Measurements from ENCODE around the gene KLHL24.
A peak's percentile ranks its signal among the peaks of the same experiment; 100 is the strongest.
"Not testable (repeated sequence)": the region's sequence is repeated elsewhere in the genome, so short reads cannot be mapped to it uniquely, and the experiment has no call there.

The KLHL24 gene

GRCh38 chr3:183698318-183698751, 62.9 kb downstream of the KLHL24 start:
- Histone ChIP-seq H3K4me1 (ENCODE audit: control insufficient read depth, low read depth, low read length) (peaks cover 3% of the 10 kb centered on the region), H3K9ac (ENCODE audit: low read length) (peak overlapping the region; percentile 74), H2BK15ac (replicated peaks; ENCODE audit: low read depth) (no peak overlapping the region), H3K4me3 (ENCODE audit: low read length) (peak overlapping the region; percentile 26), H3K18ac (ENCODE audit: low read length) (peak overlapping the region; percentile 99), H3K27ac (ENCODE audit: low read depth, low read length) (peak overlapping the region; percentile 47), H2AK5ac (ENCODE audit: low read length) (no peak overlapping the region), H3K79me1 (ENCODE audit: low read length) (peaks cover 3% of the 10 kb centered on the region), H3K4me2 (ENCODE audit: low read length) (peak overlapping the region; percentile 85), H2BK5ac (ENCODE audit: low read length) (no peak overlapping the region), H3K56ac (ENCODE audit: low read length) (peak overlapping the region; percentile 85), H3K79me2 (ENCODE audit: control insufficient read depth, insufficient read depth, low read length) (peaks cover 50% of the 10 kb centered on the region), H2BK120ac (ENCODE audit: low read depth, low read length) (peak overlapping the region; percentile 68), H4K8ac (ENCODE audit: low read depth, low read length) (no peak overlapping the region), H3K36me3 (ENCODE audit: control insufficient read depth, insufficient read depth, low read length) (no peaks in the 10 kb centered on the region), H3K4ac (ENCODE audit: low read depth, low read length) (peak overlapping the region; percentile 86), H3K27me3 (ENCODE audit: insufficient read depth, low read length, poor library complexity) (no peaks in the 10 kb centered on the region), H4K5ac (ENCODE audit: low read length) (no peak overlapping the region), H3K23ac (ENCODE audit: low read length) (no peak overlapping the region)
- DNase-seq = peak; percentile 57
- no CpG with 5 or more reads among the region's 13 CpGs for WGBS (ENCODE audit: extremely low coverage, insufficient coverage, low lambda C conversion rate)

GRCh38 chr3:183698756-183699155, 63.3 kb downstream of the KLHL24 start:
- H3K79me1 ChIP-seq (ENCODE audit: low read length) = peaks cover 3% of the 10 kb centered on the region
- no peak overlapping the region for H3K27ac ChIP-seq (ENCODE audit: low read depth, low read length)
- H2BK120ac ChIP-seq (ENCODE audit: low read depth, low read length) = no peak overlapping the region
- H3K18ac ChIP-seq (ENCODE audit: low read length) = no peak overlapping the region
- peak; percentile 46 for DNase-seq
- H3K56ac ChIP-seq (ENCODE audit: low read length) = peak overlapping the region; percentile 85
- H4K8ac ChIP-seq (ENCODE audit: low read depth, low read length) = no peak overlapping the region
- H4K5ac ChIP-seq (ENCODE audit: low read length) = no peak overlapping the region
- no peaks in the 10 kb centered on the region for H3K36me3 ChIP-seq (ENCODE audit: control insufficient read depth, insufficient read depth, low read length)
- peak overlapping the region; percentile 74 for H3K9ac ChIP-seq (ENCODE audit: low read length)
- H3K23ac ChIP-seq (ENCODE audit: low read length) = no peak overlapping the region
- H3K4me1 ChIP-seq (ENCODE audit: control insufficient read depth, low read depth, low read length) = peaks cover 3% of the 10 kb centered on the region
- H2BK5ac ChIP-seq (ENCODE audit: low read length) = no peak overlapping the region
- peak overlapping the region; percentile 85 for H3K4me2 ChIP-seq (ENCODE audit: low read length)
- no peak overlapping the region for H2BK15ac ChIP-seq (replicated peaks; ENCODE audit: low read depth)
- no peak overlapping the region for H3K4ac ChIP-seq (ENCODE audit: low read depth, low read length)
- no peak overlapping the region for H2AK5ac ChIP-seq (ENCODE audit: low read length)
- peaks cover 54% of the 10 kb centered on the region for H3K79me2 ChIP-seq (ENCODE audit: control insufficient read depth, insufficient read depth, low read length)
- H3K27me3 ChIP-seq (ENCODE audit: insufficient read depth, low read length, poor library complexity) = no peaks in the 10 kb centered on the region
- peak overlapping the region; percentile 26 for H3K4me3 ChIP-seq (ENCODE audit: low read length)
- no CpG with 5 or more reads among the region's 9 CpGs for WGBS (ENCODE audit: extremely low coverage, insufficient coverage, low lambda C conversion rate)

GRCh38 chr3:183699238-183699947, 64.0 kb downstream of the KLHL24 start:
- Histone ChIP-seq H3K23ac (ENCODE audit: low read length) (no peak overlapping the region), H3K79me1 (ENCODE audit: low read length) (peaks cover 3% of the 10 kb centered on the region), H2BK5ac (ENCODE audit: low read length) (no peak overlapping the region), H3K27me3 (ENCODE audit: insufficient read depth, low read length, poor library complexity) (no peaks in the 10 kb centered on the region), H3K79me2 (ENCODE audit: control insufficient read depth, insufficient read depth, low read length) (peaks cover 58% of the 10 kb centered on the region), H3K9ac (ENCODE audit: low read length) (peak overlapping the region; percentile 74), H3K4me1 (ENCODE audit: control insufficient read depth, low read depth, low read length) (peaks cover 3% of the 10 kb centered on the region), H3K4me3 (ENCODE audit: low read length) (peak overlapping the region; percentile 26), H3K56ac (ENCODE audit: low read length) (peak overlapping the region; percentile 85), H3K4ac (ENCODE audit: low read depth, low read length) (peak overlapping the region; percentile 9), H3K4me2 (ENCODE audit: low read length) (peak overlapping the region; percentile 85), H3K27ac (ENCODE audit: low read depth, low read length) (no peak overlapping the region), H2BK15ac (replicated peaks; ENCODE audit: low read depth) (no peak overlapping the region), H4K8ac (ENCODE audit: low read depth, low read length) (no peak overlapping the region), H3K36me3 (ENCODE audit: control insufficient read depth, insufficient read depth, low read length) (no peaks in the 10 kb centered on the region), H3K18ac (ENCODE audit: low read length) (peak overlapping the region; percentile 64), H4K5ac (ENCODE audit: low read length) (no peak overlapping the region), H2BK120ac (ENCODE audit: low read depth, low read length) (no peak overlapping the region), H2AK5ac (ENCODE audit: low read length) (no peak overlapping the region)
- WGBS (ENCODE audit: extremely low coverage, insufficient coverage, low lambda C conversion rate) = 100% methylated on average over 1 of the region's 13 CpGs
- DNase-seq = peak; percentile 40

GRCh38 chr3:183701744-183702143, 66.3 kb downstream of the KLHL24 start:
- no peak overlapping the region for H3K18ac ChIP-seq (ENCODE audit: low read length)
- no peaks in the 10 kb centered on the region for H3K27me3 ChIP-seq (ENCODE audit: insufficient read depth, low read length, poor library complexity)
- no peak overlapping the region for H3K27ac ChIP-seq (ENCODE audit: low read depth, low read length)
- peaks cover 3% of the 10 kb centered on the region for H3K4me1 ChIP-seq (ENCODE audit: control insufficient read depth, low read depth, low read length)
- H3K79me2 ChIP-seq (ENCODE audit: control insufficient read depth, insufficient read depth, low read length) = peaks cover 78% of the 10 kb centered on the region
- no peak overlapping the region for H3K23ac ChIP-seq (ENCODE audit: low read length)
- H3K36me3 ChIP-seq (ENCODE audit: control insufficient read depth, insufficient read depth, low read length) = no peaks in the 10 kb centered on the region
- no peak overlapping the region for H3K4ac ChIP-seq (ENCODE audit: low read depth, low read length)
- H4K5ac ChIP-seq (ENCODE audit: low read length) = no peak overlapping the region
- H3K56ac ChIP-seq (ENCODE audit: low read length) = no peak overlapping the region
- no peak overlapping the region for H3K4me2 ChIP-seq (ENCODE audit: low read length)
- no peak overlapping the region for H2BK5ac ChIP-seq (ENCODE audit: low read length)
- H3K9ac ChIP-seq (ENCODE audit: low read length) = no peak overlapping the region
- no peak overlapping the region for H2AK5ac ChIP-seq (ENCODE audit: low read length)
- no peak overlapping the region for H3K4me3 ChIP-seq (ENCODE audit: low read length)
- H4K8ac ChIP-seq (ENCODE audit: low read depth, low read length) = no peak overlapping the region
- no peak overlapping the region for H2BK120ac ChIP-seq (ENCODE audit: low read depth, low read length)
- DNase-seq = peak; percentile 54
- no CpG with 5 or more reads among the region's 5 CpGs for WGBS (ENCODE audit: extremely low coverage, insufficient coverage, low lambda C conversion rate)
- H3K79me1 ChIP-seq (ENCODE audit: low read length) = peaks cover 6% of the 10 kb centered on the region
- H2BK15ac ChIP-seq (replicated peaks; ENCODE audit: low read depth) = no peak overlapping the region

- H2AK5ac ChIP-seq (ENCODE audit: low read length); DNase-seq; H4K5ac ChIP-seq (ENCODE audit: low read length); H3K27ac ChIP-seq (ENCODE audit: low read depth, low read length); H3K18ac ChIP-seq (ENCODE audit: low read length); H3K4ac ChIP-seq (ENCODE audit: low read depth, low read length); H2BK5ac ChIP-seq (ENCODE audit: low read length); H2BK15ac ChIP-seq (replicated peaks; ENCODE audit: low read depth); H3K56ac ChIP-seq (ENCODE audit: low read length); H3K79me1 ChIP-seq (ENCODE audit: low read length); H3K4me1 ChIP-seq (ENCODE audit: control insufficient read depth, low read depth, low read length); H3K9ac ChIP-seq (ENCODE audit: low read length); H3K4me3 ChIP-seq (ENCODE audit: low read length); H4K8ac ChIP-seq (ENCODE audit: low read depth, low read length); H3K27me3 ChIP-seq (ENCODE audit: insufficient read depth, low read length, poor library complexity); H3K23ac ChIP-seq (ENCODE audit: low read length); H2BK120ac ChIP-seq (ENCODE audit: low read depth, low read length); H3K4me2 ChIP-seq (ENCODE audit: low read length); H3K36me3 ChIP-seq (ENCODE audit: control insufficient read depth, insufficient read depth, low read length): not testable (repeated sequence)
- peaks cover 88% of the 10 kb centered on the region for H3K79me2 ChIP-seq (ENCODE audit: control insufficient read depth, insufficient read depth, low read length)
- no CpG with 5 or more reads among the region's 6 CpGs for WGBS (ENCODE audit: extremely low coverage, insufficient coverage, low lambda C conversion rate)
Observed at GRCh38 chr3:183703892-183704291, 68.5 kb downstream of the KLHL24 start.

- no peak overlapping the region for H2AK5ac ChIP-seq (ENCODE audit: low read length)
- H3K4me2 ChIP-seq (ENCODE audit: low read length) = no peak overlapping the region
- no peaks in the 10 kb centered on the region for H3K36me3 ChIP-seq (ENCODE audit: control insufficient read depth, insufficient read depth, low read length)
- no peak overlapping the region for H3K9ac ChIP-seq (ENCODE audit: low read length)
- no peak overlapping the region for H3K4me3 ChIP-seq (ENCODE audit: low read length)
- no peak overlapping the region for H3K18ac ChIP-seq (ENCODE audit: low read length)
- DNase-seq = no peak
- H3K56ac ChIP-seq (ENCODE audit: low read length) = no peak overlapping the region
- H4K8ac ChIP-seq (ENCODE audit: low read depth, low read length) = no peak overlapping the region
- H3K79me1 ChIP-seq (ENCODE audit: low read length) = peaks cover 2% of the 10 kb centered on the region
- no peak overlapping the region for H2BK5ac ChIP-seq (ENCODE audit: low read length)
- H2BK120ac ChIP-seq (ENCODE audit: low read depth, low read length) = no peak overlapping the region
- H3K27me3 ChIP-seq (ENCODE audit: insufficient read depth, low read length, poor library complexity) = no peaks in the 10 kb centered on the region
- H3K23ac ChIP-seq (ENCODE audit: low read length) = no peak overlapping the region
- no peaks in the 10 kb centered on the region for H3K4me1 ChIP-seq (ENCODE audit: control insufficient read depth, low read depth, low read length)
- no peak overlapping the region for H3K4ac ChIP-seq (ENCODE audit: low read depth, low read length)
- H4K5ac ChIP-seq (ENCODE audit: low read length) = no peak overlapping the region
- no peak overlapping the region for H2BK15ac ChIP-seq (replicated peaks; ENCODE audit: low read depth)
- H3K27ac ChIP-seq (ENCODE audit: low read depth, low read length) = no peak overlapping the region
- peaks cover 47% of the 10 kb centered on the region for H3K79me2 ChIP-seq (ENCODE audit: control insufficient read depth, insufficient read depth, low read length)
Observed at GRCh38 chr3:183710231-183710630, 74.8 kb downstream of the KLHL24 start.
